H1 (cell line): Measurements from ENCODE around the gene DDX50. TPM values are rescaled to one million over a fixed set of nuclear protein-coding genes. Genes with fewer than 3 reads are reported as not detected.
A peak's percentile ranks its signal among the peaks of the same experiment; 100 is the strongest.

Experiments
- CBX5 ChIP-seq: fragments of 300-800, 300-1000 bp; sonication (generic); IDR thresholded peaks from 2 replicates; pipeline ENCODE4 v1.7.1; 2016; ENCODE audit warnings: antibody characterized with exemption, low read length, low read depth
- CHD7 ChIP-seq: fragments of 300-600 bp; sonication (generic); IDR thresholded peaks from 2 replicates; pipeline ENCODE4 v1.7.1; 2012; ENCODE audit warnings: low read length, moderate library complexity, mild to moderate bottlenecking, inconsistent platforms; ENCODE audit not compliant: insufficient replicate concordance
- GABPA ChIP-seq: IDR thresholded peaks from 2 replicates; pipeline ENCODE4 v1.6.1; 2011; ENCODE audit warnings: mild to moderate bottlenecking, low read length, moderate library complexity, borderline replicate concordance; ENCODE audit not compliant: insufficient read depth
- NRF1 ChIP-seq: IDR thresholded peaks from 2 replicates; pipeline ENCODE4 v1.6.1; 2011; ENCODE audit warnings: mild to moderate bottlenecking, low read depth, low read length, improper control_type of control experiment
- polyA plus RNA-seq, 7 experiments: library from polyadenylated mRNA; depleted of rRNA in 3 of 7; stranded (reverse) in 5 of 7; unstranded in 2 of 7; fragments of >200 nt in 5 of 7; fragments of 200-250 nt in 2 of 7; gene quantifications; 1 replicate in 5 of 7; 2 replicates in 1 of 7; 4 replicates in 1 of 7; pipeline versions ENCODE4 v1.2.1 to v1.2.3, GENCODE V29; 2011 to 2013; ENCODE audit warnings: missing spikeins in 2 of 7, mixed read lengths in 2 of 7
- total RNA-seq: library from RNA; stranded (reverse); fragmentation: NEBNext Ultra II Directional; extraction: Animal tissue kit (Norgen Biotek cat#: 25700); gene quantifications from 2 replicates; pipeline ENCODE4 v1.2.1, GENCODE V29; 2021
- TF ChIP-seq, protein P1 (sequence below): IDR thresholded peaks from 2 replicates; pipeline ENCODE4 v1.6.1; 2011; ENCODE audit warnings: low read depth, mild to moderate bottlenecking, low read length; ENCODE audit not compliant: insufficient read depth
- TF ChIP-seq, protein P2 (sequence below): IDR thresholded peaks from 2 replicates; pipeline ENCODE4 v1.6.1; 2012; ENCODE audit warnings: low read length, inconsistent platforms

DDX50 gene
- total and polyA plus RNA-seq, 2 of the 8 experiments (the other 6 are each of a cell fraction or from before 2014, with no cell fraction given), result 20.0 to 36.5 TPM

DNA sequence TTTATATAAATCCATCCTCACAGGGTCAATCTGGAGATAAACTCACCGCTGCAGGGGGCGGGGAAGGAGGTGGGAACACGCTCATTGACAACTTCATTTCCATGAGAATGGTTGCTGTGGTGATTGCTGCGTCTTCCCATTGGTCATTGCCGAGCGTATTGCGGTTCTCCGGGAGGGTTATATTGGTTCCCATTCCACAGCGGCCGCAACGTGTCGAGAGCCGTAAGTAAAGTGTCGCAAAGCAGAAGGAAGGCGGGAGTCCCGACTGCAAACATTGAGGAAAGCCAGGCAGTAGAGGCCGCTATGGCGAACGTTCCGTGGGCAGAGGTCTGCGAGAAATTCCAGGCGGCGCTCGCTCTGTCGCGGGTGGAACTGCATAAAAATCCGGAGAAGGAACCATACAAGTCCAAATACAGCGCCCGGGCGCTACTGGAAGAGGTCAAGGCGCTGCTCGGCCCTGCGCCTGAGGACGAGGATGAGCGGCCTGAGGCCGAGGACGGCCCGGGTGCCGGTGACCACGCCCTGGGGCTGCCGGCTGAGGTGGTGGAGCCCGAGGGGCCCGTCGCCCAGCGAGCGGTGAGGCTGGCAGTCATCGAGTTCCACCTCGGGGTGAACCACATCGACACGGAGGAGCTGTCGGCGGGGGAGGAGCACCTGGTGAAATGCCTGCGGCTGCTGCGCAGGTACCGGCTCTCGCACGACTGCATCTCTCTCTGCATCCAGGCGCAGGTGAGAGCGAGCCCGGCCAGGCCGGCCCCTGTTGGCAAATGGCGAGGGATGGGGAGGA lies 87.6 kb downstream of the DDX50 start, which contains the start of gene KIFBP (continued):
- TF ChIP-seq CHD7 (no peak), GABPA (no peak), NRF1 (no peak), CBX5 (no peak)
- TF ChIP-seq, protein P1, sequence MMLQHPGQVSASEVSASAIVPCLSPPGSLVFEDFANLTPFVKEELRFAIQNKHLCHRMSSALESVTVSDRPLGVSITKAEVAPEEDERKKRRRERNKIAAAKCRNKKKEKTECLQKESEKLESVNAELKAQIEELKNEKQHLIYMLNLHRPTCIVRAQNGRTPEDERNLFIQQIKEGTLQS, result peak; percentile 59; the same call in 1 of the 2 replicates
- TF ChIP-seq, protein P2, sequence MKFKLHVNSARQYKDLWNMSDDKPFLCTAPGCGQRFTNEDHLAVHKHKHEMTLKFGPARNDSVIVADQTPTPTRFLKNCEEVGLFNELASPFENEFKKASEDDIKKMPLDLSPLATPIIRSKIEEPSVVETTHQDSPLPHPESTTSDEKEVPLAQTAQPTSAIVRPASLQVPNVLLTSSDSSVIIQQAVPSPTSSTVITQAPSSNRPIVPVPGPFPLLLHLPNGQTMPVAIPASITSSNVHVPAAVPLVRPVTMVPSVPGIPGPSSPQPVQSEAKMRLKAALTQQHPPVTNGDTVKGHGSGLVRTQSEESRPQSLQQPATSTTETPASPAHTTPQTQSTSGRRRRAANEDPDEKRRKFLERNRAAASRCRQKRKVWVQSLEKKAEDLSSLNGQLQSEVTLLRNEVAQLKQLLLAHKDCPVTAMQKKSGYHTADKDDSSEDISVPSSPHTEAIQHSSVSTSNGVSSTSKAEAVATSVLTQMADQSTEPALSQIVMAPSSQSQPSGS, result peak; percentile 63; the same call in 1 of the 2 replicates
